HepG2 (cell line): ENCODE data around the gene PLEKHH3. TPM values are rescaled to one million over a fixed set of nuclear protein-coding genes. Genes with fewer than 3 reads are reported as not detected.

Source experiments
- CBFB ChIP-seq: sonication (generic); formaldehyde crosslinking; IDR thresholded peaks from 2 replicates; pipeline ENCODE4 v1.4.0; 2020; ENCODE audit warnings: missing genetic modification reagents
- ERF ChIP-seq: IDR thresholded peaks from 2 replicates; pipeline ENCODE4 v1.6.1; 2018; ENCODE audit warnings: missing biosample characterization, missing genetic modification reagents
- NFE2L2 ChIP-seq: fragments of 150-350 bp; IDR thresholded peaks from 2 replicates; pipeline ENCODE4 v1.6.1; 2014; ENCODE audit warnings: low read length
- ZNF614 ChIP-seq: IDR thresholded peaks from 2 replicates; pipeline ENCODE4 v1.6.1; 2018; ENCODE audit warnings: missing biosample characterization, missing genetic modification reagents, inconsistent platforms, borderline replicate concordance
- polyA plus RNA-seq, 8 experiments: library from polyadenylated mRNA; depleted of rRNA in 3 of 8; stranded (reverse) in 7 of 8; unstranded in 1 of 8; fragments of >200 nt; fragmentation: Illumina TruSeq in 4 of 8; extraction: Trizol in 4 of 8; gene quantifications; 2 replicates each; pipeline versions ENCODE4 v1.2.1 to v1.2.3, GENCODE V29; 2011 to 2016; ENCODE audit warnings: low read depth in 4 of 8, missing spikeins in 1 of 8, mixed read lengths in 1 of 8; ENCODE audit not compliant: insufficient read depth in 1 of 8
- total RNA-seq, 5 experiments: library from RNA; depleted of rRNA; stranded (reverse); fragments of >200 nt; fragmentation: Illumina TruSeq; extraction: Trizol; gene quantifications; 2 replicates each; pipeline ENCODE4 v1.2.3, GENCODE V29; 2016; ENCODE audit warnings: low read depth in 1 of 5
- TF ChIP-seq, protein P1 (sequence below): sonication (generic); formaldehyde crosslinking; IDR thresholded peaks from 2 replicates; pipeline ENCODE4 v1.5.1; 2020; ENCODE audit warnings: mild to moderate bottlenecking, missing genetic modification reagents
- TF ChIP-seq, protein P2 (sequence below): sonication (generic); formaldehyde crosslinking; IDR thresholded peaks from 2 replicates; pipeline ENCODE4 v1.4.0; 2020; ENCODE audit warnings: missing genetic modification reagents

The PLEKHH3 gene
- total and polyA plus RNA-seq, 2 of the 13 experiments (the other 11 are each of a cell fraction or from before 2014, with no cell fraction given), result 6.0 to 19.9 TPM

DNA sequence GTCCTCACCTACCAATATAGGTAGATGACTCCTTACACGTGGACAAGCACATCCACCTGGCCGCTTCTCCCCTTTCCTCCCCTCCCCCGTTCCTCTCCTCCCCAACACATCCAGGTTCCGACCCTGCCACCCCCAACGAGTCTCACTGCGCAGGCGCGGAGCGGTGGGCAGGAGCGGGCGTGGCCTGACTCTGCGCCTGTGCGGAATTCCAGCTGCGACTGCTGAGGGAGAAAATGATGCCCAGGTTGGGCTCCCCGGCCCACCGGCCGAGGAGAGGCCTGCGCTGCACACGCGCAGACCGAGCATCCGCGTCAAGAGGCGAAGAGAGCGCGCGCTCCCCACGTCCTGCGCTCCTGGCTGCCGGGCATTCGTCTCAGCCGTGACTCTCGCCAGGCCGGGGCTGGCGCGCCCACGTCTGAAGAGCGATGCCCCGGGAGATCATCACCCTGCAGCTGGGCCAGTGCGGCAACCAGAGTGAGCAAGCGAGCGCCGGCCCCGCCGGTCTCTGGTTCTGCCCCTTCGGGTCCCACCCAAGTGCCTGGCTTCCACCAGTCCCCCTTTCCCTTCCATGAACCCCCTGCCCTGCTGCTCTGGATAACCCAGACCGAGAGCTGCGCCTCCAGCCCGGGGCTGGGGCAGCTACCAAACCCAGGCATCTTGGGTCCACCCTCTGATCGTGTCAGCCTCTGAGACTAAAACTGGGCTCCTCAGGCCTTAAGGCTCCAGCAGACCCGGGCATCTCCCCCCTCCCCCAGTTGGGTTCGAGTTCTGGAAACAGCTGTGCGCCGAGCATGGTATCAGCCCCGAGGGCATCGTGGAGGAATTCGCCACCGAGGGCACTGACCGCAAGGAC, 17.5 kb downstream of the PLEKHH3 start, which contains the start of gene TUBG2 (continued):
- TF ChIP-seq, protein P1, sequence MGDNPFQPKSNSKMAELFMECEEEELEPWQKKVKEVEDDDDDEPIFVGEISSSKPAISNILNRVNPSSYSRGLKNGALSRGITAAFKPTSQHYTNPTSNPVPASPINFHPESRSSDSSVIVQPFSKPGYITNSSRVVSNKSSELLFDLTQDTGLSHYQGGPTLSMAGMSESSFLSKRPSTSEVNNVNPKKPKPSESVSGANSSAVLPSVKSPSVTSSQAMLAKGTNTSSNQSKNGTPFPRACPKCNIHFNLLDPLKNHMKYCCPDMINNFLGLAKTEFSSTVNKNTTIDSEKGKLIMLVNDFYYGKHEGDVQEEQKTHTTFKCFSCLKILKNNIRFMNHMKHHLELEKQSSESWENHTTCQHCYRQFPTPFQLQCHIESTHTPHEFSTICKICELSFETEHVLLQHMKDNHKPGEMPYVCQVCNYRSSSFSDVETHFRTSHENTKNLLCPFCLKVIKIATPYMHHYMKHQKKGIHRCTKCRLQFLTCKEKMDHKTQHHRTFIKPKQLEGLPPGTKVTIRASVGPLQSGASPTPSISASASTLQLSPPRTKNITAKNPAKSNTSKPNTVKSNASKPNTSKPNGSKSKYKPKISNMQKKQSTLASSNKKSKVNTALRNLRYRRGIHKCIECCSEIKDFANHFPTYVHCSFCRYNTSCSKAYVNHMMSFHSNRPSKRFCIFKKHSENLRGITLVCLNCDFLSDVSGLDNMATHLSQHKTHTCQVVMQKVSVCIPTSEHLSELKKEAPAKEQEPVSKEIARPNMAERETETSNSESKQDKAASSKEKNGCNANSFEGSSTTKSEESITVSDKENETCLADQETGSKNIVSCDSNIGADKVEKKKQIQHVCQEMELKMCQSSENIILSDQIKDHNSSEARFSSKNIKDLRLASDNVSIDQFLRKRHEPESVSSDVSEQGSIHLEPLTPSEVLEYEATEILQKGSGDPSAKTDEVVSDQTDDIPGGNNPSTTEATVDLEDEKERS, result peak; percentile 72; the same call in 1 of the 2 replicates
- TF ChIP-seq CBFB (CRISPR knock-in tag), result peak; percentile 81
- TF ChIP-seq ERF (CRISPR knock-in tag), result peak; percentile 87
- TF ChIP-seq NFE2L2, result no peak
- TF ChIP-seq, protein P2, sequence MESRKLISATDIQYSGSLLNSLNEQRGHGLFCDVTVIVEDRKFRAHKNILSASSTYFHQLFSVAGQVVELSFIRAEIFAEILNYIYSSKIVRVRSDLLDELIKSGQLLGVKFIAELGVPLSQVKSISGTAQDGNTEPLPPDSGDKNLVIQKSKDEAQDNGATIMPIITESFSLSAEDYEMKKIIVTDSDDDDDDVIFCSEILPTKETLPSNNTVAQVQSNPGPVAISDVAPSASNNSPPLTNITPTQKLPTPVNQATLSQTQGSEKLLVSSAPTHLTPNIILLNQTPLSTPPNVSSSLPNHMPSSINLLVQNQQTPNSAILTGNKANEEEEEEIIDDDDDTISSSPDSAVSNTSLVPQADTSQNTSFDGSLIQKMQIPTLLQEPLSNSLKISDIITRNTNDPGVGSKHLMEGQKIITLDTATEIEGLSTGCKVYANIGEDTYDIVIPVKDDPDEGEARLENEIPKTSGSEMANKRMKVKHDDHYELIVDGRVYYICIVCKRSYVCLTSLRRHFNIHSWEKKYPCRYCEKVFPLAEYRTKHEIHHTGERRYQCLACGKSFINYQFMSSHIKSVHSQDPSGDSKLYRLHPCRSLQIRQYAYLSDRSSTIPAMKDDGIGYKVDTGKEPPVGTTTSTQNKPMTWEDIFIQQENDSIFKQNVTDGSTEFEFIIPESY (CRISPR knock-in tag), result 0 out of 2 replicates have a peak, but pooled peaks have one; percentile 10
- peak; percentile 85; the same call in 1 of the 2 replicates for TF ChIP-seq ZNF614 (CRISPR knock-in tag)
- TF ChIP-seq, all 625 proteins: peak for 274
